GM10266 (cell line): ENCODE data around the gene SMIM10L2A.

Source experiments
- DNase-seq: peaks from one replicate; pipeline ENCODE4 v3.0.0; 2012; ENCODE audit errors: extremely low spot score
- TF ChIP-seq, protein P1 (sequence below): IDR thresholded peaks from 2 replicates; pipeline ENCODE4 v1.5.1; 2012; ENCODE audit warnings: mild to moderate bottlenecking, low read depth; ENCODE audit not compliant: control insufficient read depth, insufficient read depth; ENCODE audit errors: missing control alignments

The SMIM10L2A gene

DNA sequence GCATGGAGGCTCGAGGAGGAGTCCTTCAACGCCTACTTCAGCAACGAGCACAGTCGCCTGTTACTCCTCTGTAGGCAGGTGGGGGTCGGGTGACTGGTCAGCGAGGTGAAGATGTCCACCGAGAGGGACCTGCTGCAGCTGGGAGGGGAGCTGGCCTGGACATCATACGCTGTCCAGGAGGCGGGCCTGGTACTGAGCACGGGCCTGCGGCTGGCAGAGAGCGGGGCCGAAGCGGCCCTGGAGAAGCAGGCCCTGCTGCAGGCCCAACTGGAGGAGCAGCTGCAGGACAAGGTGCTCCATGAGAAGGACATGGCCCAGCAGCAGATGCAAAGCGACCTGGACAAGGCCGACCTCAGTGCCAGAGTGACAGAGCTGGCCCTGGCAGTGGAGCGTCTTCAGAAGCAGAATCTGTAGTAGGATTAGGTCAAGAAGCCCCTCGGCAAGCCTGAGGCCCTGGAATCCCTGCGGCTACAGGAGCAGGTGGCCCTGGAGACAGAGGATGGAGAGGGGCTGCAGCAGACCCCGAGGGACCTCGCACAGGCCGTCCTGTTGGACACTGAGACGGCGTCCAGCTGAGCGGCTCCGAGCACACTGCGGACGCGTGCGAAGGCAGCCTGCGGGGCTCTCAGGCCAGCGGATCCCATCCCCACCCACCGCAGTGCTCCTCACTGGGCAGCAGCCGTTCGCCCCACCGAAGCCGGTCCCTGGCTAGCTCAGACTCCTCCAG is 11.9 kb downstream of the SMIM10L2A start:
- no peak for DNase-seq
- TF ChIP-seq, protein P1, sequence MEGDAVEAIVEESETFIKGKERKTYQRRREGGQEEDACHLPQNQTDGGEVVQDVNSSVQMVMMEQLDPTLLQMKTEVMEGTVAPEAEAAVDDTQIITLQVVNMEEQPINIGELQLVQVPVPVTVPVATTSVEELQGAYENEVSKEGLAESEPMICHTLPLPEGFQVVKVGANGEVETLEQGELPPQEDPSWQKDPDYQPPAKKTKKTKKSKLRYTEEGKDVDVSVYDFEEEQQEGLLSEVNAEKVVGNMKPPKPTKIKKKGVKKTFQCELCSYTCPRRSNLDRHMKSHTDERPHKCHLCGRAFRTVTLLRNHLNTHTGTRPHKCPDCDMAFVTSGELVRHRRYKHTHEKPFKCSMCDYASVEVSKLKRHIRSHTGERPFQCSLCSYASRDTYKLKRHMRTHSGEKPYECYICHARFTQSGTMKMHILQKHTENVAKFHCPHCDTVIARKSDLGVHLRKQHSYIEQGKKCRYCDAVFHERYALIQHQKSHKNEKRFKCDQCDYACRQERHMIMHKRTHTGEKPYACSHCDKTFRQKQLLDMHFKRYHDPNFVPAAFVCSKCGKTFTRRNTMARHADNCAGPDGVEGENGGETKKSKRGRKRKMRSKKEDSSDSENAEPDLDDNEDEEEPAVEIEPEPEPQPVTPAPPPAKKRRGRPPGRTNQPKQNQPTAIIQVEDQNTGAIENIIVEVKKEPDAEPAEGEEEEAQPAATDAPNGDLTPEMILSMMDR: no peak

- TF ChIP-seq, protein P1: no peak
- DNase-seq: no peak
Measured at GRCh38 chrX:135434258-135435138, 12.8 kb downstream of the SMIM10L2A start.

DNA sequence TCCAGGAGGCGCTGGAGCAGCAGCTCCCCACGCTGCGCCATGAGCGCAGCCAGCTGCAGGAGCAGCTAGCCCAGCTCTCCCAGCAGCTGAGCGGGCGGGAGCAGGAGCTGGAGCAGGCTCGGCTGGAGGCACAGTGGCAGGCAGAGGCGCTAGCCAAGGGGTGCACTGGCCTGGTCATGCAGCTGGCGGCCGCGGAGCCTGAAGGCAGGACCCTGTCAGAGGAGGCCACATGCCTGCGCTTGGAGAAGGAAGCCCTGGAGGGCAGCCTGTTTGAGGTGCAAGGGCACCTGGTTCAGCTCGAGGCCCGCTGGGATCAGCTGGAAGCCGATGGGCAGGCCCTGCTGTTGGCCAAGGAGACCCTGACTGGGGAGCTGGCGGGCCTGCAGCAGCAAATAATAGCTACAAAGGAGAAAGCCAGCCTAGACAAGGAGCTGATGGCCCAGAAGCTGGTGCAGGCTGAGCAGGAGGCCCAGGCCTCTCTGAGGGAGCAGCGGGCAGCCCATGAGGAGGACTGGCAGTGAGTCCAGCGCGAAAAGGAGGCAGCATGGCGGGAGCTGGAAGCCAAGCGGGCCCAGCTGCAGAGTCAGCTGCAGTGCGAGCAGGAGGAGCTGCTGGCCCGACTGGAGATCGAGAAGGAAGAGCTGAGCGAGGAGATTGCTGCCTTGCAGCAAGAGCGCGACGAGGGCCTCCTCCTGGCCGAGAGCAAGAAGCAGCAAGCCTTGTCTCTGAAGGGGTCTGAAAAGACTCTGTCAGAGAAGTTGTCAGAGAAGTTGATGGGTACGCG is 13.6 kb downstream of the SMIM10L2A start:
- no peak for DNase-seq

DNA sequence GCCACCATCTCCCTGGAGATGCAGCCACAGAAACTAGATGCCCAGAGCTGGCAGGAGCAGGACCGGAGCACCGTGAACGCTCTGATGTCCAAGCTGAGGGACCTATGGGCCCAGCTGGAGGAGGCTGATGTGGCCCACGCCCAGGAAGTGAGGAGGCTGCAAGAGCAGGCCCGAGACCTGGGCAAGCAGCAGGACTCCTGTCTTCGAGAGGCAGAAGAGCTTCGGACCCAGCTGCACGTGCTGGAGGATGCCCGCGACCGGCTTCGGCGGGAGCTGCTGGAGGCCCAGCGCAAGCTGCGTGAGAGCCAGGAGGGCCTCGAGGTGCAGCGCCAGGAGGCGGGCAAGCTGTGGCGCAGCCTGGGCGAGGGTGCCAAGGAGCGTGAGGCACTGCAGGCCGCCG is 14.2 kb downstream of the SMIM10L2A start:
- no peak for DNase-seq
- TF ChIP-seq, protein P1: no peak

More for the DNA sequence above, 13.6 kb downstream of the SMIM10L2A start:
- TF ChIP-seq, protein P1: no peak

GRCh38 chrX:135436456-135436855 is 14.7 kb downstream of the SMIM10L2A start:
- DNase-seq: no peak
- TF ChIP-seq, protein P1: no peak

DNA sequence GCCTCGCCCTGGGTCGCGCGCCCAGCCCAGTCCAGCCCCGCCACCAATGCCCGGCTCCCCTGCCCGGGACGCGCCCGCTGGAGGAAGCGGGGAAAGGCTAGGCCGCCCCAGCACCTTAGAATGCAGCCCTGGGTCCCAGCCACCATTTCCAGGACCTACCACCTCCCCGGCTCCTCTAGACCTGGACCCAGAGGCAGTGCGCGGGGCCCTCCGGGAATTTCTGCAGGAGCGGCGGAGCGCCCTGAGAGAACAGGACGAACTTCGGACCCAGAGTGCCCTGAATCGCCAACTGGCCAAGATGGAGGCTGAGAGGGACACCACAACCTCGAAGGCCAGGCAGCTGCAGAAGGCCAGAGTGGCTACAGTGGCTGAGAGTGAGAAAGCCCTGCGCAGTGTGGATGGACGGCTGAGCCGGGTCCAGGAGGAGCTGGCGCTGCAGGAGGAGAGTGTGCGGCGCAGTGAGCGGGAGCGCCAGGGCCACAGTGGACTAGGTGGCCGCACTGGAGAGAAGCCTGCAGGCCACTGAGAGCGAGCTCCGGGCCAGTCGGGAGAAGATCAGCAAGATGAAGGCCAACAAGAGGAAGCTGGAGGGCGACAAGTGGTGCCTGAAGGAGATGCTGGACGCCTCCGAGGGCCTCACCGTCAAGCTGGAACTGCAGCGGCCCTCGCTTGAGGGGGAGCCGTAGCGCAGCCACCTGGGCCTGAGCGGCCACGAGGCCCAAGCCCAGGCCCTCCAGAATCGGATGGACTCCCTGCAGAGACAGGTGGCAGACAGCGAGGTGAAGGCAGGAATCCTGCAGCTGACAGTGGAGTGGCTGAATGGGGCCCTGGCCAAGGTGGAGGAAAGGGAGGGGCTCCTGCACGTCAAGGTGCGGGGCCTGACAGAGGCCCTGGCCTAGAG is 15.5 kb downstream of the SMIM10L2A start:
- TF ChIP-seq, protein P1: no peak
- no peak for DNase-seq
